ENCODE measurements around the gene SLC25A1. TPM values are rescaled to one million over a fixed set of nuclear protein-coding genes. Genes with fewer than 3 reads are reported as not detected.

SLC25A1 gene
- total and polyA plus RNA-seq, 2 of the 8 experiments (the other 6 are each of a cell fraction or from before 2014, with no cell fraction given) = 110 to 148 TPM

DNA sequence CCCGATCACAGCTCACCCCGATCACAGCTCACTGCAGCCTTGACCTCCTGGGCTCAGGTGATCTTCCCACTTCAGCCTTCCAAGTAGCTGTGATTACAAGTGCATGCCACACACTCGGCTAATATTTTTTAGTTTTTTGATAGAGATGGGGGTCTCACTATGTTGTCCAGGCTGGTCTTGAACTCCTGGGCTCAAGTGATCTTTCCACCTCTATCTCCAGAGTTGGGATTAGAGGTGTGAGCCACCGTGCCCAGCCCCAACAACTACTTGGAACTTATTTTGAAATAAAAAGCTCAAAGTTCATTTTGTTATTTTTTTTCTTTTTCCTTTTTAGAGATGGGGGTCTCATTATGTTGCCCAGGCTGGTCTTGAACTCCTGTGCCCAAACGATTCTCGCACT lies 27.8 kb upstream of the SLC25A1 start:
- no peak overlapping the region for H4K91ac ChIP-seq (replicated peaks; ENCODE audit: insufficient read length, low read length)
- FAIRE-seq (no peak), DNase-seq (ENCODE audit: low read depth in 1 of 2, low spot score in 2 of 2) (no peak)
- H2AK5ac ChIP-seq (ENCODE audit: low read depth, low read length) = no peak overlapping the region
- H3K56ac ChIP-seq (replicated peaks; ENCODE audit: insufficient read length, low read depth, low read length) = no peak overlapping the region
- H4K5ac ChIP-seq (ENCODE audit: insufficient read length, low read depth, low read length) = no peak overlapping the region
- H2BK12ac ChIP-seq (ENCODE audit: low read depth, low read length) = no peak overlapping the region
- H3K27ac ChIP-seq (ENCODE audit: low read depth, low read length) = no peak overlapping the region
- H3K4me2 ChIP-seq (ENCODE audit: insufficient read depth in 1 of 2, low read depth in 2 of 2, low read length in 2 of 2) = no peak overlapping the region
- H4K8ac ChIP-seq (ENCODE audit: extremely low read depth, insufficient read depth, low read length) = no peak overlapping the region
- H3K9me3 ChIP-seq (ENCODE audit: insufficient read depth in 2 of 2, low read depth in 1 of 2, low read length in 1 of 2) = no peaks in the 10 kb centered on the region
- H3K27me3 ChIP-seq (replicated peaks in 1 of 4; ENCODE audit: control insufficient read depth in 3 of 4, extremely low read depth in 1 of 4, insufficient read depth in 3 of 4, low read length in 3 of 4) = no peaks in the 10 kb centered on the region
- H3K79me2 ChIP-seq (ENCODE audit: control insufficient read depth in 1 of 2, insufficient read depth in 2 of 2, low read length in 2 of 2) = no peaks in the 10 kb centered on the region
- no peak overlapping the region for H3K18ac ChIP-seq (ENCODE audit: extremely low read depth, low read length)
- no peak overlapping the region for H2BK5ac ChIP-seq (ENCODE audit: low read depth, low read length)
- no peak overlapping the region for H2AFZ ChIP-seq (ENCODE audit: low read length)
- H3K4ac ChIP-seq (replicated peaks; ENCODE audit: insufficient read length, low read depth, low read length) = no peak overlapping the region
- H2BK20ac ChIP-seq (ENCODE audit: low read length) = no peak overlapping the region
- no peak overlapping the region for H3K9ac ChIP-seq (replicated peaks in 1 of 4; ENCODE audit: extremely low read depth in 1 of 4, low read depth in 3 of 4, low read length in 3 of 4)
- no peak overlapping the region for H3K14ac ChIP-seq (ENCODE audit: insufficient read length)
- H3K23ac ChIP-seq (ENCODE audit: insufficient read length) = no peak overlapping the region
- ChIA-PET POLR2A (ENCODE audit: partially characterized antibody) (no interaction called here), CTCF (ENCODE audit: partially characterized antibody) (interaction anchor here (0.6 to 1.6 kb wide), 6 partner anchors 9 to 244 kb away, joined by 3 to 5 read pairs (median 3); no protein-coding TSS in a partner anchor)
- H3K79me1 ChIP-seq (ENCODE audit: low read depth, low read length) = no peaks in the 10 kb centered on the region
- 0 out of 7 replicates have a peak, but pooled peaks cover 0 to 2% (median 0%) of the 10 kb centered on the region in 4 experiments for H3K4me1 ChIP-seq (replicated peaks in 1 of 4; ENCODE audit: control insufficient read depth in 3 of 4, insufficient read depth in 4 of 4, low read length in 3 of 4)
- no peaks in the 10 kb centered on the region for H3K23me2 ChIP-seq (ENCODE audit: low read depth, low read length)
- WGBS, 2 experiments (ENCODE audit: extremely low coverage in 1 of 2, insufficient coverage in 1 of 2, insufficient read length in 1 of 2, insufficient replicate concordance in 2 of 2, low coverage in 1 of 2, low lambda C conversion rate in 2 of 2, missing lambda C conversion rate in 1 of 2) = 90% methylated on average over 6 of the region's 6 CpGs; no CpG with 5 or more reads in 1 of the 2 experiments
- peaks cover 0 to 3% of the 10 kb centered on the region in 2 experiments for H4K20me1 ChIP-seq (replicated peaks in 1 of 2; ENCODE audit: control insufficient read depth in 1 of 2, insufficient read depth in 2 of 2, low read length in 2 of 2)
- no peak overlapping the region for H2BK15ac ChIP-seq (ENCODE audit: low read length)
- H3K4me3 ChIP-seq (ENCODE audit: extremely low read depth in 1 of 4, insufficient read depth in 2 of 4, low read depth in 3 of 4, low read length in 4 of 4) = no peak overlapping the region
- peaks cover 0 to 13% (median 7%) of the 10 kb centered on the region in 4 experiments for H3K36me3 ChIP-seq (ENCODE audit: control insufficient read depth in 2 of 4, insufficient read depth in 4 of 4, low read length in 3 of 4)
- H2BK120ac ChIP-seq (replicated peaks; ENCODE audit: low read depth, low read length) = no peak overlapping the region
- TF ChIP-seq HDAC6 (IDR thresholded peaks at IDR 0.05; ENCODE audit: low read depth, low read length) = no peak
- TF ChIP-seq RFX5 (IDR thresholded peaks at IDR 0.05; ENCODE audit: borderline replicate concordance, low read depth, low read length) = no peak
- TF ChIP-seq SUZ12 (IDR thresholded peaks at IDR 0.05; ENCODE audit: low read length) = no peak
- TF ChIP-seq POLR2AphosphoS5 (IDR thresholded peaks at IDR 0.05; ENCODE audit: low read depth, low read length) = no peak
- no peak for TF ChIP-seq TCF12 (IDR thresholded peaks at IDR 0.05; ENCODE audit: low read depth, low read length)
- no peak for TF ChIP-seq MAFK (IDR thresholded peaks at IDR 0.05; ENCODE audit: low read depth, low read length)
- no peak for TF ChIP-seq EP300 (IDR thresholded peaks at IDR 0.05; ENCODE audit: borderline replicate concordance in 1 of 2, low read depth in 2 of 2, low read length in 2 of 2)
- TF ChIP-seq SIN3A (conservative IDR thresholded peaks at IDR 0.05 in 1 of 2, IDR thresholded peaks at IDR 0.05 in 1 of 2; ENCODE audit: low read depth in 1 of 2, low read length in 2 of 2) = no peak
- no peak for TF ChIP-seq TAF1 (IDR thresholded peaks at IDR 0.05; ENCODE audit: low read depth, low read length)
- TF ChIP-seq EGR1 (IDR thresholded peaks at IDR 0.05; ENCODE audit: borderline replicate concordance, low read depth, low read length) = no peak
- no peak for TF ChIP-seq TEAD4 (IDR thresholded peaks at IDR 0.05; ENCODE audit: low read depth, low read length)
- TF ChIP-seq EZH2 (IDR thresholded peaks at IDR 0.05; ENCODE audit: low read depth, low read length, severe bottlenecking) = no peak
- TF ChIP-seq SIRT6 (IDR thresholded peaks at IDR 0.05; ENCODE audit: low read length) = no peak
- no peak for TF ChIP-seq PHF8 (conservative IDR thresholded peaks at IDR 0.05; ENCODE audit: low read depth, low read length)
- TF ChIP-seq BRCA1 (IDR thresholded peaks at IDR 0.05; ENCODE audit: low read depth, low read length) = no peak

Measured in H1 (cell line).